IMR-90 (cell line): Measurements from ENCODE around the gene GNRH2. TPM values are rescaled to one million over a fixed set of nuclear protein-coding genes. Genes with fewer than 3 reads are reported as not detected.
A peak's percentile ranks its signal among the peaks of the same experiment; 100 is the strongest.

Experiments used
- ATAC-seq: fragments of 200-7000 bp; cut with Tn5 transposase; 2 replicates; pipeline ENCODE4 v1.9.1; 2020; ENCODE audit warnings: low read depth, mild to moderate bottlenecking, moderate library complexity
- BruUV-seq: library from RNA; stranded (reverse); fragments of 400-500 nt; replicated peaks from 2 replicates; lab custom pipeline; 2021; lab: Mats Ljungman, UMichigan
- CTCF ChIA-PET: fragments of 300-600 bp; formaldehyde crosslinking; extraction: SDS; loops from one replicate; lab custom pipeline; 2021; ENCODE audit warnings: antibody characterized with exemption; lab: Yijun Ruan, JAX
- POLR2A ChIA-PET: fragments of 300-600 bp; sonication (Branson Sonifier 250); formaldehyde crosslinking; loops from one replicate; lab custom pipeline; 2022; ENCODE audit warnings: antibody characterized with exemption; ENCODE audit not compliant: unreplicated experiment; lab: Charles Lee
- DNase-seq: peaks from one replicate; pipeline ENCODE4 v3.0.0; 2013
- H2AFZ ChIP-seq: replicated peaks from 2 replicates; pipeline ENCODE3; 2013; ENCODE audit warnings: low read length, mild to moderate bottlenecking; ENCODE audit not compliant: poor library complexity
- H2AK5ac ChIP-seq: 2 replicates; pipeline ENCODE4 v1.6.1; 2013; ENCODE audit warnings: low read depth, low read length, inconsistent platforms
- H2AK9ac ChIP-seq: replicated peaks from 2 replicates; pipeline ENCODE3; 2013; ENCODE audit warnings: mild to moderate bottlenecking, low read depth, low read length, moderate library complexity; ENCODE audit not compliant: poor library complexity
- H2BK120ac ChIP-seq: 2 replicates; pipeline ENCODE4 v1.6.1; 2013; ENCODE audit warnings: low read depth, low read length, inconsistent platforms
- H2BK15ac ChIP-seq: 3 replicates; pipeline ENCODE4 v1.6.1; 2013; ENCODE audit warnings: low read depth, low read length, inconsistent platforms
- H2BK20ac ChIP-seq: 2 replicates; pipeline ENCODE4 v1.6.1; 2013; ENCODE audit warnings: low read depth, mild to moderate bottlenecking, inconsistent platforms, low read length, moderate library complexity
- H2BK5ac ChIP-seq: 2 replicates; pipeline ENCODE4 v1.6.1; 2013; ENCODE audit warnings: mild to moderate bottlenecking, low read depth, low read length, inconsistent platforms; ENCODE audit not compliant: poor library complexity, severe bottlenecking
- H3K14ac ChIP-seq: replicated peaks from 2 replicates; pipeline ENCODE4 v1.6.1; 2013; ENCODE audit warnings: low read depth, low read length, inconsistent platforms
- H3K18ac ChIP-seq: 2 replicates; pipeline ENCODE4 v1.6.1; 2013; ENCODE audit warnings: low read depth, low read length, control low read depth
- H3K23ac ChIP-seq: 2 replicates; pipeline ENCODE4 v1.6.1; 2013; ENCODE audit warnings: low read depth, low read length, inconsistent platforms
- H3K27ac ChIP-seq: 2 replicates; pipeline ENCODE4 v1.5.1; 2013; ENCODE audit warnings: mild to moderate bottlenecking, control low read depth, low read length; ENCODE audit not compliant: insufficient read depth
- H3K27me3 ChIP-seq: 2 replicates; pipeline ENCODE4 v1.6.1; 2013; ENCODE audit warnings: low read length; ENCODE audit not compliant: control insufficient read depth, insufficient read depth
- H3K36me3 ChIP-seq: 2 replicates; pipeline ENCODE4 v1.6.1; 2013; ENCODE audit warnings: low read length, mixed read lengths; ENCODE audit not compliant: control insufficient read depth, insufficient read depth
- H3K4ac ChIP-seq: 2 replicates; pipeline ENCODE4 v1.6.1; 2013; ENCODE audit warnings: low read depth, low read length, inconsistent platforms
- H3K4me1 ChIP-seq: 2 replicates; pipeline ENCODE4 v1.6.1; 2013; ENCODE audit warnings: low read length, mixed read lengths; ENCODE audit not compliant: control insufficient read depth, insufficient read depth
- H3K4me2 ChIP-seq: 2 replicates; pipeline ENCODE4 v1.6.1; 2013; ENCODE audit warnings: low read depth, mild to moderate bottlenecking, control low read depth, low read length, moderate library complexity
- H3K4me3 ChIP-seq: 2 replicates; pipeline ENCODE4 v1.5.1; 2013; ENCODE audit warnings: low read depth, mild to moderate bottlenecking, control low read depth, low read length, moderate library complexity; ENCODE audit not compliant: insufficient read depth
- H3K56ac ChIP-seq: 2 replicates; pipeline ENCODE4 v1.6.1; 2013; ENCODE audit warnings: low read length, inconsistent platforms; ENCODE audit not compliant: insufficient read depth; ENCODE audit errors: extremely low read depth
- H3K79me1 ChIP-seq, 2 experiments: 2 replicates each; pipeline ENCODE4 v1.6.1; 2013; ENCODE audit warnings: low read length in 2 of 2, inconsistent platforms in 1 of 2, low read depth in 1 of 2
- H3K9ac ChIP-seq: 2 replicates; pipeline ENCODE4 v1.6.1; 2013; ENCODE audit warnings: low read depth, low read length, control low read depth
- H3K9me1 ChIP-seq: 2 replicates; pipeline ENCODE4 v1.6.1; 2013; ENCODE audit warnings: low read length, inconsistent platforms; ENCODE audit not compliant: insufficient read depth
- H3K9me3 ChIP-seq: 2 replicates; pipeline ENCODE4 v1.6.1; 2013; ENCODE audit warnings: low read length; ENCODE audit not compliant: control insufficient read depth, insufficient read depth
- H4K20me1 ChIP-seq: 2 replicates; pipeline ENCODE4 v1.6.1; 2013; ENCODE audit warnings: low read length, inconsistent platforms; ENCODE audit not compliant: insufficient read depth
- H4K5ac ChIP-seq: 2 replicates; pipeline ENCODE4 v1.6.1; 2013; ENCODE audit warnings: mild to moderate bottlenecking, low read depth, low read length, control low read depth
- H4K8ac ChIP-seq, 2 experiments: 2 replicates each; pipeline ENCODE4 v1.6.1; 2013; ENCODE audit warnings: low read depth in 2 of 2, low read length in 2 of 2, control low read depth in 1 of 2, inconsistent platforms in 1 of 2
- H4K91ac ChIP-seq: 2 replicates; pipeline ENCODE4 v1.6.1; 2013; ENCODE audit warnings: low read depth, low read length, inconsistent platforms; ENCODE audit not compliant: insufficient read depth
- CEBPB ChIP-seq: IDR thresholded peaks from 2 replicates; pipeline ENCODE4 v1.6.1; 2012; ENCODE audit warnings: low read depth, low read length, improper control_type of control experiment
- CHD1 ChIP-seq: IDR thresholded peaks from 2 replicates; pipeline ENCODE4 v1.6.1; 2012; ENCODE audit warnings: low read depth, low read length, improper control_type of control experiment
- CTCF ChIP-seq: conservative IDR thresholded peaks from 2 replicates; pipeline ENCODE4 v1.5.1; 2012; ENCODE audit warnings: mild to moderate bottlenecking, low read depth, low read length, improper control_type of control experiment
- ELK1 ChIP-seq: fragments of 150-350 bp; IDR thresholded peaks from 2 replicates; pipeline ENCODE4 v1.6.1; 2016; ENCODE audit warnings: low read depth, mild to moderate bottlenecking, low read length, moderate library complexity, borderline replicate concordance
- MXI1 ChIP-seq: IDR thresholded peaks from 2 replicates; pipeline ENCODE4 v1.6.1; 2012; ENCODE audit warnings: low read depth, mild to moderate bottlenecking, low read length, moderate library complexity, borderline replicate concordance
- NFE2L2 ChIP-seq: fragments of 150-350 bp; IDR thresholded peaks from 2 replicates; pipeline ENCODE4 v1.6.1; 2016; ENCODE audit warnings: low read depth, mild to moderate bottlenecking, low read length
- POLR2A ChIP-seq: IDR thresholded peaks from 2 replicates; pipeline ENCODE4 v1.6.1; 2012; ENCODE audit warnings: mild to moderate bottlenecking, low read depth, low read length
- RAD21 ChIP-seq: IDR thresholded peaks from 2 replicates; pipeline ENCODE4 v1.6.1; 2012; ENCODE audit warnings: low read length, improper control_type of control experiment
- RCOR1 ChIP-seq: IDR thresholded peaks from 2 replicates; pipeline ENCODE4 v1.6.1; 2012; ENCODE audit warnings: mild to moderate bottlenecking, low read length, improper control_type of control experiment; ENCODE audit not compliant: insufficient replicate concordance
- RFX5 ChIP-seq: IDR thresholded peaks from 2 replicates; pipeline ENCODE4 v1.8.0; 2012; ENCODE audit warnings: low read depth, mild to moderate bottlenecking, low read length, moderate library complexity
- SMC3 ChIP-seq: fragments of 150-350 bp; IDR thresholded peaks from 2 replicates; pipeline ENCODE4 v1.6.1; 2016; ENCODE audit warnings: low read depth, mild to moderate bottlenecking, antibody characterized with exemption, low read length, moderate library complexity
- WGBS, 2 experiments: methylation state at CpG; one replicate each; pipeline versions ENCODE4 v1.1.5 to v1.1.7; 2013; ENCODE audit warnings: missing lambda C conversion rate in 2 of 2; ENCODE audit not compliant: insufficient read length in 1 of 2; ENCODE audit errors: extremely low coverage in 2 of 2; 5-methylcytosine and 5-hydroxymethylcytosine counted together
- dilution Hi-C: fragments of 300-500 bp; cut with HindIII; formaldehyde crosslinking; loops from one replicate; pipeline ENCODE4 v1.14.3; 2018; ENCODE audit warnings: low sequenced_read_pairs; ENCODE audit not compliant: unreplicated experiment
- in situ Hi-C: fragments of 300-500 bp; cut with MboI; formaldehyde crosslinking; loops from 3 replicates; pipeline ENCODE4 v1.14.3; 2019; ENCODE audit warnings: low sequenced_read_pairs, inconsistent platforms, mixed read lengths
- intact Hi-C: fragments of 100-400 bp; cut with micrococcal nuclease; formaldehyde crosslinking; loops from 2 replicates; pipeline ENCODE4 v1.10.0; 2022
- polyA plus RNA-seq, 3 experiments: library from polyadenylated mRNA; depleted of rRNA; stranded (reverse); fragments of >200 nt; gene quantifications; 2 replicates each; pipeline ENCODE4 v1.2.3, GENCODE V29; 2012; ENCODE audit warnings: low replicate concordance in 1 of 3
- total RNA-seq: library from RNA; depleted of rRNA; stranded (reverse); fragments of >200 nt; gene quantifications from 2 replicates; pipeline ENCODE4 v1.2.3, GENCODE V29; 2012

GNRH2 gene
- total and polyA plus RNA-seq, 2 of the 4 experiments (the other 2 are of a cell fraction): 0.18 to 0.21 TPM

- Histone ChIP-seq H3K9me3 (no peaks in the 10 kb centered on the region), H3K4ac (peak overlapping the region; percentile 61; the same call in 1 of the 2 replicates), H3K23ac (peak overlapping the region; percentile 82; the same call in 1 of the 2 replicates), H2BK20ac (peak overlapping the region; percentile 82), H2AK9ac (peak overlapping the region; percentile 87), H3K4me1 (peaks cover 4% of the 10 kb centered on the region), H3K14ac (peak overlapping the region; percentile 81; the same call in 1 of the 2 replicates), H3K79me1 (no peaks in the 10 kb centered on the region), H2AFZ (peak overlapping the region; percentile 81), H3K9me1 (peaks cover 4% of the 10 kb centered on the region; the same call in 1 of the 2 replicates), H3K36me3 (no peaks in the 10 kb centered on the region), H4K91ac (peak overlapping the region; percentile 27; the same call in 1 of the 2 replicates), H3K27ac (no peak overlapping the region), H4K5ac (no peak overlapping the region), H3K9ac (no peak overlapping the region), H3K27me3 (peaks cover 15% of the 10 kb centered on the region), H2BK5ac (no peak overlapping the region), H3K18ac (no peak overlapping the region), H3K4me2 (no peak overlapping the region), H3K4me3 (no peak overlapping the region), H4K20me1 (no peaks in the 10 kb centered on the region), H2BK15ac (no peak overlapping the region), H2BK120ac (peak overlapping the region; percentile 67), H3K56ac (no peak overlapping the region), H2AK5ac (peak overlapping the region; percentile 60; the same call in 1 of the 2 replicates), H4K8ac (peak overlapping the region in 1 of 2 experiments; percentile 40; a peak in 1 of 4 replicates)
- DNase-seq: no peak
- no TSS peak for BruUV-seq
- 89% methylated on average over 7 of the region's 23 CpGs; no CpG with 5 or more reads in 1 of the 2 experiments for WGBS, 2 experiments
- intact Hi-C loops (no loop called here), dilution Hi-C loops (no loop called here), in situ Hi-C loops (no loop called here)
- ATAC-seq: no peak; the same call in 1 of the 2 replicates
- ChIA-PET CTCF (interaction anchor here (0.6 to 1.8 kb wide), 3 partner anchors 14 to 213 kb away, joined by 3 to 8 read pairs (median 4); no protein-coding TSS in a partner anchor), POLR2A (no interaction called here)
- TF ChIP-seq RAD21 (no peak), POLR2A (no peak), NFE2L2 (no peak), CHD1 (no peak), CTCF (no peak), RCOR1 (no peak), ELK1 (no peak), SMC3 (no peak), CEBPB (no peak), RFX5 (no peak), MXI1 (no peak)
Measured at GRCh38 chr20:3067139-3068014, 24.0 kb downstream of the GNRH2 start.
